Effector memory CD4-positive, alpha-beta T cell (primary cell): Measurements from ENCODE around the gene EPAS1.

Source experiments
- DNase-seq, 3 donors: peaks; one replicate each; pipeline ENCODE4 v3.0.0-alpha.2; 2020
- H3K27ac ChIP-seq: 2 replicates; pipeline ENCODE4 v1.7.0; 2013; ENCODE audit warnings: mild to moderate bottlenecking, low read length, moderate library complexity; ENCODE audit not compliant: insufficient read depth, poor library complexity, severe bottlenecking
- H3K27me3 ChIP-seq: replicated peaks from 2 replicates; pipeline ENCODE4 v1.7.0; 2013; ENCODE audit warnings: mild to moderate bottlenecking, low read length; ENCODE audit not compliant: insufficient read depth, control insufficient read depth, poor library complexity, severe bottlenecking
- H3K36me3 ChIP-seq: 2 replicates; pipeline ENCODE4 v1.7.0; 2013; ENCODE audit warnings: mild to moderate bottlenecking, low read length, moderate library complexity; ENCODE audit not compliant: control insufficient read depth, insufficient read depth
- H3K4me1 ChIP-seq: 2 replicates; pipeline ENCODE4 v1.7.0; 2013; ENCODE audit warnings: low read length, mild to moderate bottlenecking; ENCODE audit not compliant: control insufficient read depth, insufficient read depth, poor library complexity, severe bottlenecking
- H3K4me3 ChIP-seq: 2 replicates; pipeline ENCODE4 v1.7.0; 2013; ENCODE audit warnings: low read length, low read depth, mild to moderate bottlenecking; ENCODE audit not compliant: insufficient read depth, poor library complexity, severe bottlenecking
- H3K9me3 ChIP-seq: 2 replicates; pipeline ENCODE4 v1.7.0; 2013; ENCODE audit warnings: mild to moderate bottlenecking, low read length, moderate library complexity; ENCODE audit not compliant: control insufficient read depth

Gene EPAS1

DNA sequence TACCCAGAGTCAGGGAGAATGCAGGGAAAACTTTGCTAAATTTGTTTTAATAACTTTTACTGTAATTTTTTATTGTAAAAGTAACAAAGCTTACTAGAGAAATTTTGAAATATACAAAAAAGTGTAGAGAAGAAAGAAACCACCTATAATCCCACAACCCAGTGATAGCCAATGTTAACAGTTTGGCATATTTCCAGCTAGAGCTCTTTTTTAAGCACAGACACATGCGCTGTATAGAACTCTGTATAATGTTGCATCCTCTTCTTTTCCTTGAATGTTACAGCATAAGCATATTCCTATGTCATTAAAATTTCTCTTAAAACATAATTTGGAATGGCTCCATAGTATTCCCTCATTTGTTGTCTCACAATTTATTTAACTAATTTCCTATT is 37.4 kb upstream of the EPAS1 start:
- no peak for DNase-seq
- Histone ChIP-seq H3K4me3 (no peak overlapping the region), H3K9me3 (no peaks in the 10 kb centered on the region), H3K4me1 (no peaks in the 10 kb centered on the region), H3K27ac (no peak overlapping the region), H3K27me3 (no peaks in the 10 kb centered on the region), H3K36me3 (no peaks in the 10 kb centered on the region)

DNA sequence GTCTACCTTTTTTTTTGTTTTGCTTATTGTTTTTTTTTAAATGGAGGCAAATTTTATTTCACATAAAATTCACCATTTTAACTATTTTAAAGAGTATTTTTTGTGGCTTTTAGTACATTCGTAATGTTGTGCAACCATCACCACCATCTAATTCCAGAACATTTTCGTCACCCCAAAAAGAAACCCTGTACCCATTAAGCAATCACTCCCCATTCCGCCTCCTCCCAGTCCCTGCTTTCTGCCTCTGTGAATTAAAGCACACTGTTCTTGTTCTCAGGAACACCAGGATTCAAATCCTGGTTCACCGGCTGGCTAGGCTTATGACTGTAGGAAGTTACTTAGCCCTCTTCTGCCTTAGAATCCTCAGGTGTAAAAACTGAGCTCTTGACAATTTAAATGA is 36.9 kb upstream of the EPAS1 start:
- Histone ChIP-seq H3K27me3 (no peaks in the 10 kb centered on the region), H3K4me3 (no peak overlapping the region), H3K4me1 (no peaks in the 10 kb centered on the region), H3K27ac (no peak overlapping the region), H3K36me3 (no peaks in the 10 kb centered on the region), H3K9me3 (no peaks in the 10 kb centered on the region)
- DNase-seq: no peak

DNA sequence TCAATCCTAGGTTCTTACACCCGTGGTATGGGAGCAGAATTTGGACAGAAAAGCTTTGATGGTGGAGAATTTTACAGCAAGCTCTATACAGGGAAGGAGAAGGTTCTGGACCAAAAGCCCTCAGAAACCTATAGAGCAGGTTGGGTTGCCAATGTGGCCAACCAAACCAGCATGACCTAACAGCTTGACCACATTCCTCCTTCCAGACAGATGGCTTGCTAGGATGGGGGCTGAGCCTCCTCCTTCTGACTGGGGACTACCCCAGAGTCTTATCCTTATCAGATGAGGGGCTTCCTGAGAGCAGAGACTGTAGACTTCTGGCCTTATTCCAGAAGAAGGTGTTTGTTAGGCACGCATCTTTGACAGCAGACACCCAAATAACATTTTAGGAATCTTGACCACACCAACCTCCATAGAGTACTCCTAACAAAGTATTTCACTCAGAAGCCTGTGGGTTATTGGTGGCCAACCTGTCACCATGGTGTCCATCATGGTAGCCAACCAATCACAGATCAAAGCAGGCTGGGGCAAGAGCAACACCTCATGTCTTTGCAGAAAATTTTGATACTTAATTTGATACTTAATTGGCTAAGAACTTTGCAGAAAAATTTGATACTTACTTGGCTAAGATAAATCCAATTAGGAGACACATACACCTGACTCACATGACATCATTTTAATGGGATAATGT is 34.8 kb upstream of the EPAS1 start:
- Histone ChIP-seq H3K9me3 (no peaks in the 10 kb centered on the region), H3K27me3 (no peaks in the 10 kb centered on the region), H3K36me3 (no peaks in the 10 kb centered on the region), H3K4me3 (no peak overlapping the region), H3K4me1 (no peaks in the 10 kb centered on the region), H3K27ac (no peak overlapping the region)
- DNase-seq: no peak

DNA sequence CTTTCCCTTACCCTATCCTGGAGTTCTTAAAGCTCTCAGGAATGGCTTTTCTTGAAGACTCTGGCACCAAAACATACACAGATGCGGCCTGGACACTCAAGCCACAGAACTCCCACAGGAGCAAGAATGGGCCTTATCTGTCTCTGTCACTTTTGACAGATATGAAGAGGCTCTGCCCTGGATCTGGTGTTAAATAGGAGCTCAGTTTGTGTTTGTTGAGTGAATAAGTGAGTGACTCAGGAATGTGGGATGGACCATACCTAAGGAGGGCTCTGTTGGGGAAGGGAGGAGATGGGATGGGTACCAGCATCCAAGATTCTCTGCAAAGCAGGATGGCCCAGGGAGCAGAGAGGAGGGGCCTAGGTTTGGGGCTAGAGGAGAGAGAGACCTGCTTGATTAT is 33.9 kb upstream of the EPAS1 start:
- no peak overlapping the region for H3K4me3 ChIP-seq
- no peaks in the 10 kb centered on the region for H3K4me1 ChIP-seq
- no peak overlapping the region for H3K27ac ChIP-seq
- H3K9me3 ChIP-seq: no peaks in the 10 kb centered on the region
- DNase-seq: no peak
- no peaks in the 10 kb centered on the region for H3K27me3 ChIP-seq
- no peaks in the 10 kb centered on the region for H3K36me3 ChIP-seq

- H3K9me3 ChIP-seq: no peaks in the 10 kb centered on the region
- H3K27ac ChIP-seq: no peak overlapping the region
- no peaks in the 10 kb centered on the region for H3K4me1 ChIP-seq
- no peaks in the 10 kb centered on the region for H3K36me3 ChIP-seq
- no peaks in the 10 kb centered on the region for H3K27me3 ChIP-seq
- DNase-seq: no peak
- H3K4me3 ChIP-seq: no peak overlapping the region
These were observed 32.8 kb upstream of the EPAS1 start for GRCh38 chr2:46264447-46264846.

- H3K36me3 ChIP-seq: no peaks in the 10 kb centered on the region
- no peak for DNase-seq
- no peaks in the 10 kb centered on the region for H3K9me3 ChIP-seq
- no peak overlapping the region for H3K27ac ChIP-seq
- no peaks in the 10 kb centered on the region for H3K4me1 ChIP-seq
- H3K4me3 ChIP-seq: no peak overlapping the region
- no peaks in the 10 kb centered on the region for H3K27me3 ChIP-seq
These were observed 31.1 kb upstream of the EPAS1 start for GRCh38 chr2:46266134-46266533.

DNA sequence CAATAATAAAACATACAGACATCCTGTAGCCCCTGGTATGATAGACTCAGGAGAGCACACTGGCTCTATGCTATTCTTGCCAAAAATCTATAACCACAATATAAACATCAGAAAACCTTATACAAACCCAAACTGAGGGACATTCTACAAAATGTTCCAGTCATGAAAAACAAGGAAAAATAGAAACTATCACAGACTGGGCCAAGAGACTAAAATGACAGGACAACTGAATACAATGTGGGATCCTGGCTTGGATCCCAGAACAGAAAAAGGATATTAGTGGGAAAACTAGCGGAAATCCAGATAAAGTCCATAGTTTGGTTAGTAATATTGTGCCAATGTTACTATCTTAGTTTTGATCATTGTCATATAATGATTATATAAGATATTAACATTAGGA is 29.6 kb upstream of the EPAS1 start:
- H3K27me3 ChIP-seq: no peaks in the 10 kb centered on the region
- no peak overlapping the region for H3K27ac ChIP-seq
- H3K9me3 ChIP-seq: no peaks in the 10 kb centered on the region
- H3K4me1 ChIP-seq: no peaks in the 10 kb centered on the region
- no peak overlapping the region for H3K4me3 ChIP-seq
- H3K36me3 ChIP-seq: no peaks in the 10 kb centered on the region
- DNase-seq: no peak

GRCh38 chr2:46268196-46268595 is 29.0 kb upstream of the EPAS1 start:
- DNase-seq: no peak
- Histone ChIP-seq H3K9me3 (no peaks in the 10 kb centered on the region), H3K4me1 (no peaks in the 10 kb centered on the region), H3K27ac (no peak overlapping the region), H3K4me3 (no peak overlapping the region), H3K27me3 (no peaks in the 10 kb centered on the region), H3K36me3 (no peaks in the 10 kb centered on the region)

DNA sequence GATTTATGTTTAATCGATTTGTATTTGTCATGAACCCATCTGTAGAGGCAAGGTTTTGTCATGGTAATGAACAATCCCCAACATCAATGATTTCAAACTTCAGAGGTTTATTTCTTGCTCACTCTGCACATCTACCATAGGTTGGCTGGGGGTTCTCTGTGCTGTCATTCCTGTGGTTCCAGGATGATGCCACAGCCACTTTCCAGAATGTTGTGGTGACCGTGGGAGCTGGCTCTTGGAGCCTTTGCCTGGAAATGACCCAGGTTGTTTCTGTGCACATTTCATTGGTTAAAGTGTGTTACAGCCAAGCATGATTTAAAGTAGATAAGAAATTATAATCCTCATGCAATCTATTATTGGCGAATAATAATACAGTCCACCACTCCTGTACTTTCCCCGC is 28.2 kb upstream of the EPAS1 start:
- H3K27me3 ChIP-seq: no peaks in the 10 kb centered on the region
- no peaks in the 10 kb centered on the region for H3K9me3 ChIP-seq
- no peak overlapping the region for H3K27ac ChIP-seq
- H3K4me3 ChIP-seq: no peak overlapping the region
- no peaks in the 10 kb centered on the region for H3K36me3 ChIP-seq
- DNase-seq: no peak
- no peaks in the 10 kb centered on the region for H3K4me1 ChIP-seq

DNA sequence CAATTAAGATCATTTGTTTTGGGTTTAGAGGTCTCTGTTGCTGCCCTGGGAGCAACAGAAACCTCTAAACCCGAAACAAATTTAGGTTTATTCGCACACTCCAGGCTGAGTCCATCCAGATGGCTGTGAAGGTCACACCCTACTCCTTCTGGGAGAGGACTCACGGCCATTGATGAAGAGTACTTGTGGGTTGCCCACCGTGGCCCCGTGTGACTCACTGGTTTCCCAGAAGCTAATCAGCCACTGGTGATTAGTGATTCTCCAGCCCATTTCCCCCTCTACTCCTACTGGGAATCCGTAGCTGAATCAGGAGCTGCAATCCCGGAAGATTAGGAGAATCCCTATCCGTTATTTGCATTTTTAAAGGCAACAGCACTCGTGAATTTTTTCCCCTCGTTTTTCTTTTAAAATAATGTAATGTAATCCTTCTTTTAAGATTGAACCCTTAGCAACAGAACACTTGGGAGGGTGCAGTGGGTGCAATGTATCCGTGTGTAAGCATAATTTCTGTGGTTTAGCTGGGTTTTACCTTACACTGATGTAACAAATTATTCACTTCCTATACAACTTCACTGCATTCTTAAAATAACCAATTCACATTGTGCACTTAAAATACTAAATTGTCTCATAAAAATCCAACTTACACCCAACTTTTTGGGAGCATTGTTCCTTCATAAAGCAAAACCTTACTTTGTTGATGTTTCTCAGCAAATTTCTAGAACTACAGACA is 27.5 kb upstream of the EPAS1 start:
- no peak for DNase-seq
- Histone ChIP-seq H3K27ac (no peak overlapping the region), H3K36me3 (no peaks in the 10 kb centered on the region), H3K9me3 (no peaks in the 10 kb centered on the region), H3K4me1 (no peaks in the 10 kb centered on the region), H3K27me3 (no peaks in the 10 kb centered on the region), H3K4me3 (no peak overlapping the region)
